ENCODE measurements around the gene SMARCA1. TPM values are rescaled to one million over a fixed set of nuclear protein-coding genes. Genes with fewer than 3 reads are reported as not detected.

The SMARCA1 gene
- total RNA-seq, 1 experiment from 2014 or later: 56.9 TPM

- Histone ChIP-seq H3K27ac (ENCODE audit: low read depth, low read length, poor library complexity, severe bottlenecking) (no peak overlapping the region), H3K4me3 (ENCODE audit: low read depth, low read length, poor library complexity, severe bottlenecking) (no peak overlapping the region), H3K9me3 (ENCODE audit: low read depth, low read length, poor library complexity, severe bottlenecking) (no peaks in the 10 kb centered on the region), H3K36me3 (ENCODE audit: insufficient read depth, low read length, poor library complexity, severe bottlenecking) (no peaks in the 10 kb centered on the region), H3K27me3 (replicated peaks; ENCODE audit: insufficient read depth, low read depth, low read length, poor library complexity) (no peaks in the 10 kb centered on the region), H3K4me1 (ENCODE audit: insufficient read depth, low read length, poor library complexity, severe bottlenecking) (no peaks in the 10 kb centered on the region)
- no TSS peak for BruUV-seq (replicated peaks)
- intact Hi-C loops (cut with micrococcal nuclease; ENCODE audit: unreplicated experiment): no loop called here
- DNase-seq (ENCODE audit: low spot score): no peak
- ChIA-PET POLR2A (ENCODE audit: low non-redundant PET) (no interaction called here), CTCF (no interaction called here)
- TF ChIP-seq, protein P1, sequence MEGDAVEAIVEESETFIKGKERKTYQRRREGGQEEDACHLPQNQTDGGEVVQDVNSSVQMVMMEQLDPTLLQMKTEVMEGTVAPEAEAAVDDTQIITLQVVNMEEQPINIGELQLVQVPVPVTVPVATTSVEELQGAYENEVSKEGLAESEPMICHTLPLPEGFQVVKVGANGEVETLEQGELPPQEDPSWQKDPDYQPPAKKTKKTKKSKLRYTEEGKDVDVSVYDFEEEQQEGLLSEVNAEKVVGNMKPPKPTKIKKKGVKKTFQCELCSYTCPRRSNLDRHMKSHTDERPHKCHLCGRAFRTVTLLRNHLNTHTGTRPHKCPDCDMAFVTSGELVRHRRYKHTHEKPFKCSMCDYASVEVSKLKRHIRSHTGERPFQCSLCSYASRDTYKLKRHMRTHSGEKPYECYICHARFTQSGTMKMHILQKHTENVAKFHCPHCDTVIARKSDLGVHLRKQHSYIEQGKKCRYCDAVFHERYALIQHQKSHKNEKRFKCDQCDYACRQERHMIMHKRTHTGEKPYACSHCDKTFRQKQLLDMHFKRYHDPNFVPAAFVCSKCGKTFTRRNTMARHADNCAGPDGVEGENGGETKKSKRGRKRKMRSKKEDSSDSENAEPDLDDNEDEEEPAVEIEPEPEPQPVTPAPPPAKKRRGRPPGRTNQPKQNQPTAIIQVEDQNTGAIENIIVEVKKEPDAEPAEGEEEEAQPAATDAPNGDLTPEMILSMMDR (conservative IDR thresholded peaks at IDR 0.05; ENCODE audit: low read depth, low read length): no peak
- TF ChIP-seq EZH2 (IDR thresholded peaks at IDR 0.05; ENCODE audit: borderline replicate concordance, low read depth, low read length, poor library complexity, severe bottlenecking): no peak
Observed at GRCh38 chrX:129449148-129449547, 74.1 kb downstream of the SMARCA1 start.

GRCh38 chrX:129445436-129445835 is 77.9 kb downstream of the SMARCA1 start:
- H3K9me3 ChIP-seq (ENCODE audit: low read depth, low read length, poor library complexity, severe bottlenecking): no peaks in the 10 kb centered on the region
- POLR2A ChIA-PET (ENCODE audit: low non-redundant PET): no interaction called here

DNA sequence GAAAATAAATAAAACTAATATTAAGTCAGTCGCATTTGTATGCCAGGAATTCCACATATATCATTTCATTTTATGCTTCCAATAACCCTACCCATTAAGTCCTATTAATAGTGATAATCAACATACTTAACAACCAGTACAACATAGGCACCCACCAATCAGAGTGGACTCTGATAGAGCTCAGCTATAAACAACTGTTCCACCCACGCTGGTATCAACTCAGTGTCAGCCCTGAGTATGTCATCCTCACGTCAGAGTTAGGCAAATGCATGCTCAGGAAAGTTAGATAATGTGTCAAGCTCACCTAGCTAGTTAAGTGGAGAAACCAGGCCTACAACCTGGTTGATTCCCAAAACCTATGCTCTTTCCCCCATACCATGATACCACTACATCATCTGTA is 89.3 kb downstream of the SMARCA1 start:
- no peaks in the 10 kb centered on the region for H3K4me1 ChIP-seq (ENCODE audit: insufficient read depth, low read length, poor library complexity, severe bottlenecking)
- ChIA-PET CTCF (no interaction called here), POLR2A (ENCODE audit: low non-redundant PET) (no interaction called here)
- no peak overlapping the region for H3K27ac ChIP-seq (ENCODE audit: low read depth, low read length, poor library complexity, severe bottlenecking)
- no peaks in the 10 kb centered on the region for H3K36me3 ChIP-seq (ENCODE audit: insufficient read depth, low read length, poor library complexity, severe bottlenecking)
- no TSS peak for BruUV-seq (replicated peaks)
- TF ChIP-seq, protein P1 (conservative IDR thresholded peaks at IDR 0.05; ENCODE audit: low read depth, low read length): no peak
- no peak for TF ChIP-seq EZH2 (IDR thresholded peaks at IDR 0.05; ENCODE audit: borderline replicate concordance, low read depth, low read length, poor library complexity, severe bottlenecking)
- H3K27me3 ChIP-seq (replicated peaks; ENCODE audit: insufficient read depth, low read depth, low read length, poor library complexity): no peaks in the 10 kb centered on the region
- H3K9me3 ChIP-seq (ENCODE audit: low read depth, low read length, poor library complexity, severe bottlenecking): no peaks in the 10 kb centered on the region
- intact Hi-C loops (cut with micrococcal nuclease; ENCODE audit: unreplicated experiment): no loop called here
- DNase-seq (ENCODE audit: low spot score): no peak
- no peak overlapping the region for H3K4me3 ChIP-seq (ENCODE audit: low read depth, low read length, poor library complexity, severe bottlenecking)

More at GRCh38 chrX:129445436-129445835, 77.9 kb downstream of the SMARCA1 start:
- Histone ChIP-seq H3K27ac (ENCODE audit: low read depth, low read length, poor library complexity, severe bottlenecking) (no peak overlapping the region), H3K27me3 (replicated peaks; ENCODE audit: insufficient read depth, low read depth, low read length, poor library complexity) (no peaks in the 10 kb centered on the region), H3K4me1 (ENCODE audit: insufficient read depth, low read length, poor library complexity, severe bottlenecking) (no peaks in the 10 kb centered on the region), H3K4me3 (ENCODE audit: low read depth, low read length, poor library complexity, severe bottlenecking) (no peak overlapping the region), H3K36me3 (ENCODE audit: insufficient read depth, low read length, poor library complexity, severe bottlenecking) (no peaks in the 10 kb centered on the region)
- DNase-seq (ENCODE audit: low spot score): no peak
- no peak for TF ChIP-seq EZH2 (IDR thresholded peaks at IDR 0.05; ENCODE audit: borderline replicate concordance, low read depth, low read length, poor library complexity, severe bottlenecking)
- TF ChIP-seq, protein P1 (conservative IDR thresholded peaks at IDR 0.05; ENCODE audit: low read depth, low read length): no peak
- no TSS peak for BruUV-seq (replicated peaks)
- CTCF ChIA-PET: no interaction called here
- intact Hi-C loops (cut with micrococcal nuclease; ENCODE audit: unreplicated experiment): no loop called here

Data from A673 (cell line).